HepG2 (cell line): ENCODE results near the gene KDM2B. TPM values are rescaled to one million over a fixed set of nuclear protein-coding genes. Genes with fewer than 3 reads are reported as not detected.

Experiments used
- CEBPG ChIP-seq: IDR thresholded peaks from 2 replicates; pipeline ENCODE4 v1.6.1; 2016
- CHD4 ChIP-seq: fragments of 200-600 bp; sonication (generic); IDR thresholded peaks from 2 replicates; pipeline ENCODE4 v1.7.0; 2017; ENCODE audit warnings: mild to moderate bottlenecking, low read length, borderline replicate concordance
- E2F1 ChIP-seq: sonication (generic); formaldehyde crosslinking; IDR thresholded peaks from 2 replicates; pipeline ENCODE4 v1.5.0; 2020; ENCODE audit warnings: missing genetic modification reagents
- FIP1L1 ChIP-seq: fragments of 200-400 bp; formaldehyde crosslinking; IDR thresholded peaks from 2 replicates; pipeline ENCODE4 v1.6.1; 2018; ENCODE audit warnings: low read depth, mild to moderate bottlenecking, low read length, moderate library complexity, borderline replicate concordance; ENCODE audit not compliant: insufficient read depth
- GMEB2 ChIP-seq: IDR thresholded peaks from 2 replicates; pipeline ENCODE4 v1.6.1; 2016; ENCODE audit warnings: missing biosample characterization, missing genetic modification reagents, low read depth
- NFE2L1 ChIP-seq: sonication (generic); formaldehyde crosslinking; IDR thresholded peaks from 2 replicates; pipeline ENCODE4 v1.4.0; 2020; ENCODE audit warnings: missing genetic modification reagents, mild to moderate bottlenecking, borderline replicate concordance
- NR0B2 ChIP-seq: sonication (generic); formaldehyde crosslinking; IDR thresholded peaks from 2 replicates; pipeline ENCODE4 v1.4.0; 2020; ENCODE audit warnings: mild to moderate bottlenecking, missing genetic modification reagents
- RFX3 ChIP-seq: IDR thresholded peaks from 2 replicates; pipeline ENCODE4 v1.6.1; 2016; ENCODE audit warnings: missing biosample characterization, missing genetic modification reagents
- RXRA ChIP-seq: sonication (generic); formaldehyde crosslinking; IDR thresholded peaks from 2 replicates; pipeline ENCODE4 v1.5.1; 2020; ENCODE audit warnings: missing genetic modification reagents
- RXRB ChIP-seq: IDR thresholded peaks from 2 replicates; pipeline ENCODE4 v1.6.1; 2016; ENCODE audit warnings: borderline replicate concordance, missing genetic modification reagents, missing compliant biosample characterization
- SOX5 ChIP-seq: IDR thresholded peaks from 2 replicates; pipeline ENCODE4 v1.6.1; 2016; ENCODE audit warnings: borderline replicate concordance
- SPEN ChIP-seq: sonication (generic); formaldehyde crosslinking; IDR thresholded peaks from 2 replicates; pipeline ENCODE4 v1.5.1; 2020; ENCODE audit warnings: low read depth, mild to moderate bottlenecking, missing genetic modification reagents
- XBP1 ChIP-seq: sonication (generic); formaldehyde crosslinking; IDR thresholded peaks from 2 replicates; pipeline ENCODE4 v1.5.0; 2020; ENCODE audit warnings: missing genetic modification reagents
- ZBTB20 ChIP-seq: sonication (generic); formaldehyde crosslinking; IDR thresholded peaks from 2 replicates; pipeline ENCODE4 v1.8.1; 2023; ENCODE audit warnings: missing genetic modification reagents, low read depth, mild to moderate bottlenecking, borderline replicate concordance
- ZFP62 ChIP-seq: sonication (generic); formaldehyde crosslinking; IDR thresholded peaks from 2 replicates; pipeline ENCODE4 v1.4.0; 2020; ENCODE audit warnings: missing genetic modification reagents
- ZNF10 ChIP-seq: sonication (generic); formaldehyde crosslinking; IDR thresholded peaks from 2 replicates; pipeline ENCODE4 v1.4.0; 2020; ENCODE audit warnings: mild to moderate bottlenecking, low read depth, missing genetic modification reagents, borderline replicate concordance
- ZNF230 ChIP-seq: sonication (generic); formaldehyde crosslinking; IDR thresholded peaks from 2 replicates; pipeline ENCODE4 v1.4.0; 2020; ENCODE audit warnings: mild to moderate bottlenecking, missing genetic modification reagents
- ZNF256 ChIP-seq: sonication (generic); formaldehyde crosslinking; conservative IDR thresholded peaks from 2 replicates; pipeline ENCODE4 v1.4.0; 2020; ENCODE audit warnings: missing genetic modification reagents
- ZNF44 ChIP-seq: sonication (generic); formaldehyde crosslinking; IDR thresholded peaks from 2 replicates; pipeline ENCODE4 v1.5.1; 2020; ENCODE audit warnings: mild to moderate bottlenecking, missing genetic modification reagents
- ZNF569 ChIP-seq: sonication (generic); formaldehyde crosslinking; IDR thresholded peaks from 2 replicates; pipeline ENCODE4 v1.5.0; 2020; ENCODE audit warnings: mild to moderate bottlenecking, missing genetic modification reagents, moderate library complexity, borderline replicate concordance
- ZNF570 ChIP-seq: sonication (generic); formaldehyde crosslinking; IDR thresholded peaks from 2 replicates; pipeline ENCODE4 v1.4.0; 2020; ENCODE audit warnings: mild to moderate bottlenecking, missing genetic modification reagents, borderline replicate concordance
- ZNF704 ChIP-seq: sonication (generic); formaldehyde crosslinking; IDR thresholded peaks from 2 replicates; pipeline ENCODE4 v1.8.1; 2023; ENCODE audit warnings: mild to moderate bottlenecking, inconsistent platforms, moderate library complexity, missing genetic modification reagents, borderline replicate concordance
- ZSCAN20 ChIP-seq: sonication (generic); formaldehyde crosslinking; IDR thresholded peaks from 2 replicates; pipeline ENCODE4 v1.4.0; 2020; ENCODE audit warnings: missing genetic modification reagents, mild to moderate bottlenecking, borderline replicate concordance
- polyA plus RNA-seq, 8 experiments: library from polyadenylated mRNA; depleted of rRNA in 3 of 8; stranded (reverse) in 7 of 8; unstranded in 1 of 8; fragments of >200 nt; fragmentation: Illumina TruSeq in 4 of 8; extraction: Trizol in 4 of 8; gene quantifications; 2 replicates each; pipeline versions ENCODE4 v1.2.1 to v1.2.3, GENCODE V29; 2011 to 2016; ENCODE audit warnings: low read depth in 4 of 8, missing spikeins in 1 of 8, mixed read lengths in 1 of 8; ENCODE audit not compliant: insufficient read depth in 1 of 8
- total RNA-seq, 5 experiments: library from RNA; depleted of rRNA; stranded (reverse); fragments of >200 nt; fragmentation: Illumina TruSeq; extraction: Trizol; gene quantifications; 2 replicates each; pipeline ENCODE4 v1.2.3, GENCODE V29; 2016; ENCODE audit warnings: low read depth in 1 of 5
- TF ChIP-seq, protein P1 (sequence below): sonication (generic); formaldehyde crosslinking; IDR thresholded peaks from 2 replicates; pipeline ENCODE4 v1.5.1; 2020; ENCODE audit warnings: missing genetic modification reagents, mild to moderate bottlenecking, borderline replicate concordance

Gene KDM2B
- total and polyA plus RNA-seq, 2 of the 13 experiments (the other 11 are each of a cell fraction or from before 2014, with no cell fraction given), result 17.5 to 26.1 TPM

DNA sequence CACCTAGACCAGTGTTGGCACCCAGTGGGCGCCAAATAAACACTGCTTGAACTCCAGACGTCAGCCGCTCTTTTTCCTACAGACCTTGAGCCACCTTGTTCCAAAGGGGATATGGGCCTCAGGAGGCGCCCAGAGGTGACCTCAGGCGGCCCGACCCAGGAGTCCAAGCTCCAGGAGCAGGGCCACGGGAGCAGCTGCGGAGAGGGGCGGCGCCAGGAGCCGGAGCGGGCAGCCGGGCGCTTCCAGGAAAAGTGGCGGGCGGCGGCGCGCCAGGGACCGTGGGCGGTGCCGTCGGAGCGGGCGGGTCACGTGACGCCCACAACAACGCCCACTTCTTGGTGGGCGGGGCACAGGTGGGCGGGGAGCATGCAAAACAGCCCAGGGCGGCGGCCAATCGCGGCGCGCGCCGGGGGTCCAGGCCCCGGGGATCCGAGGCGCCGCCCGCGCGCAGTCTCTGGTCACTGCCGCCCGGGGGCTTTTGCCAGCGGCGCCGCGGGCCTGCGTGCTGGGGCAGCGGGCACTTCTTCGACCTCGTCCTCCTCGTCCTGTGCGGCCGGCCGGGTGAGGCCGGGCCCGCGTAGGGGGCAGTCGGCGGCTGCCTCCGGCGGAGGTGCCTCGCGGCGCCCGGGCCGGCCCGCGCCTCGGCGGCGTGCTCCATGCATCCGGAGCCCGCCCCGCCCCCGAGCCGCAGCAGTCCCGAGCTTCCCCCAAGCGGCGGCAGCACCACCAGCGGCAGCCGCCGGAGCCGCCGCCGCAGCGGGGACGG is 45.4 kb upstream of the KDM2B start, which contains the start of gene ORAI1 (continued):
- no peak for TF ChIP-seq ZBTB20 (CRISPR knock-in tag)
- TF ChIP-seq NFE2L1 (CRISPR knock-in tag), result no peak
- no peak for TF ChIP-seq NR0B2 (CRISPR knock-in tag)
- TF ChIP-seq GMEB2 (CRISPR knock-in tag), result no peak
- no peak for TF ChIP-seq ZNF570
- TF ChIP-seq XBP1 (CRISPR knock-in tag), result no peak
- TF ChIP-seq FIP1L1, result no peak
- TF ChIP-seq CHD4, result no peak
- no peak for TF ChIP-seq ZNF44 (CRISPR knock-in tag)
- TF ChIP-seq RXRB (CRISPR knock-in tag), result peak; percentile 90
- TF ChIP-seq ZFP62, result no peak
- TF ChIP-seq RFX3 (CRISPR knock-in tag), result no peak
- no peak for TF ChIP-seq CEBPG (CRISPR knock-in tag)
- TF ChIP-seq ZSCAN20 (CRISPR knock-in tag), result no peak
- no peak; the same call in 1 of the 2 replicates for TF ChIP-seq SOX5 (CRISPR knock-in tag)
- peak; percentile 81 for TF ChIP-seq SPEN (CRISPR knock-in tag)
- no peak for TF ChIP-seq ZNF230 (CRISPR knock-in tag)
- TF ChIP-seq ZNF10 (CRISPR knock-in tag), result no peak
- TF ChIP-seq RXRA (CRISPR knock-in tag), result peak; percentile 98
- no peak for TF ChIP-seq ZNF704 (CRISPR knock-in tag)
- TF ChIP-seq, protein P1, sequence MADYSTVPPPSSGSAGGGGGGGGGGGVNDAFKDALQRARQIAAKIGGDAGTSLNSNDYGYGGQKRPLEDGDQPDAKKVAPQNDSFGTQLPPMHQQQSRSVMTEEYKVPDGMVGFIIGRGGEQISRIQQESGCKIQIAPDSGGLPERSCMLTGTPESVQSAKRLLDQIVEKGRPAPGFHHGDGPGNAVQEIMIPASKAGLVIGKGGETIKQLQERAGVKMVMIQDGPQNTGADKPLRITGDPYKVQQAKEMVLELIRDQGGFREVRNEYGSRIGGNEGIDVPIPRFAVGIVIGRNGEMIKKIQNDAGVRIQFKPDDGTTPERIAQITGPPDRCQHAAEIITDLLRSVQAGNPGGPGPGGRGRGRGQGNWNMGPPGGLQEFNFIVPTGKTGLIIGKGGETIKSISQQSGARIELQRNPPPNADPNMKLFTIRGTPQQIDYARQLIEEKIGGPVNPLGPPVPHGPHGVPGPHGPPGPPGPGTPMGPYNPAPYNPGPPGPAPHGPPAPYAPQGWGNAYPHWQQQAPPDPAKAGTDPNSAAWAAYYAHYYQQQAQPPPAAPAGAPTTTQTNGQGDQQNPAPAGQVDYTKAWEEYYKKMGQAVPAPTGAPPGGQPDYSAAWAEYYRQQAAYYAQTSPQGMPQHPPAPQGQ (CRISPR knock-in tag), result no peak
- peak; percentile 83 for TF ChIP-seq E2F1
- no peak for TF ChIP-seq ZNF256 (CRISPR knock-in tag)
- TF ChIP-seq ZNF569 (CRISPR knock-in tag), result no peak
